CD4-positive, alpha-beta T cell (primary cell): Measurements from ENCODE around the gene DHRSX. TPM values are rescaled to one million over a fixed set of nuclear protein-coding genes. Genes with fewer than 3 reads are reported as not detected.

ENCODE experiments used
- ATAC-seq: fragments of 200-7000 bp; cut with Tn5 transposase; one replicate; pipeline ENCODE4 v1.10.0; 2022; ENCODE audit warnings: mild to moderate bottlenecking; ENCODE audit not compliant: poor library complexity
- CTCF ChIA-PET: fragments of 350-600 bp; sonication (Branson Sonifier 250); formaldehyde crosslinking; loops from one replicate; lab custom pipeline; 2021; ENCODE audit warnings: antibody characterized with exemption, inconsistent platforms; lab: Charles Lee
- POLR2A ChIA-PET: fragments of 350-600 bp; sonication (Branson Sonifier 250); formaldehyde crosslinking; loops from one replicate; lab custom pipeline; 2021; ENCODE audit warnings: antibody characterized with exemption, inconsistent platforms; lab: Charles Lee
- DNase-seq, 14 experiments: peaks; one replicate each; pipeline ENCODE4 v3.0.0-alpha.2; 2013 to 2020; ENCODE audit warnings: mixed read lengths in 2 of 14
- H3K27ac ChIP-seq, 2 donors: one replicate each; pipeline versions ENCODE4 v1.5.1 to v1.7.0; 2013; ENCODE audit warnings: low read length in 2 of 2, low read depth in 1 of 2, mild to moderate bottlenecking in 1 of 2
- H3K27me3 ChIP-seq, 2 experiments: 1 replicate in 1 of 2; 2 replicates in 1 of 2; pipeline versions ENCODE4 v1.6.1 to v1.7.0; 2013; ENCODE audit warnings: low read length in 2 of 2, control low read depth in 1 of 2, mild to moderate bottlenecking in 1 of 2, moderate library complexity in 1 of 2; ENCODE audit not compliant: insufficient read depth in 2 of 2, control insufficient read depth in 1 of 2
- H3K36me3 ChIP-seq: one replicate; pipeline ENCODE4 v1.6.1; 2013; ENCODE audit warnings: low read length, control low read depth; ENCODE audit not compliant: insufficient read depth
- H3K4me1 ChIP-seq: one replicate; pipeline ENCODE4 v1.6.1; 2013; ENCODE audit warnings: low read length, control low read depth; ENCODE audit not compliant: insufficient read depth
- H3K4me3 ChIP-seq: one replicate; pipeline ENCODE4 v1.5.1; 2013; ENCODE audit warnings: mild to moderate bottlenecking, low read length, moderate library complexity
- H3K9me3 ChIP-seq, 2 experiments: 1 replicate in 1 of 2; 2 replicates in 1 of 2; pipeline versions ENCODE4 v1.6.1 to v1.7.0; 2013; ENCODE audit warnings: low read length in 2 of 2, mild to moderate bottlenecking in 2 of 2, control low read depth in 1 of 2, moderate library complexity in 1 of 2; ENCODE audit not compliant: control insufficient read depth in 1 of 2, insufficient read depth in 1 of 2
- H3K27ac Mint-ChIP-seq: one replicate; pipeline ENCODE4 v1.8.0; 2020; ENCODE audit warnings: mixed read lengths
- H3K27me3 Mint-ChIP-seq: one replicate; pipeline ENCODE4 v1.8.0; 2021; ENCODE audit warnings: mixed read lengths
- H3K36me3 Mint-ChIP-seq: one replicate; pipeline ENCODE4 v1.8.0; 2021; ENCODE audit warnings: low read depth, mixed read lengths
- H3K4me1 Mint-ChIP-seq: one replicate; pipeline ENCODE4 v1.8.0; 2021; ENCODE audit warnings: low read depth, mixed read lengths
- H3K4me3 Mint-ChIP-seq: one replicate; pipeline ENCODE4 v1.8.0; 2020; ENCODE audit warnings: mild to moderate bottlenecking, mixed read lengths
- H3K9me3 Mint-ChIP-seq: one replicate; pipeline ENCODE4 v1.8.0; 2020; ENCODE audit warnings: mixed read lengths
- intact Hi-C, 2 experiments: fragments of 100-400 bp; cut with DNase I in 1 of 2; cut with micrococcal nuclease in 1 of 2; formaldehyde crosslinking; loops; one replicate each; pipeline versions ENCODE4 v1.15.1 to v1.9.0; 2023 to 2025; cut with DNase I, micrococcal nuclease
- total RNA-seq, 174 experiments: library from RNA in 2 of 174; stranded (reverse) in 2 of 174; gene quantifications; one replicate each; pipeline ENCODE4 v1.2.3 and lab custom pipeline; 2021 to 2026
- TF ChIP-seq, protein P1 (sequence below): fragments of 200-600 bp; IDR thresholded peaks from one replicate; pipeline ENCODE4 v1.8.0; 2022; ENCODE audit warnings: antibody characterized with exemption, mild to moderate bottlenecking

DHRSX gene
- total RNA-seq, 2 experiments from 2014 or later, result 12.1 to 13.9 TPM

DNA sequence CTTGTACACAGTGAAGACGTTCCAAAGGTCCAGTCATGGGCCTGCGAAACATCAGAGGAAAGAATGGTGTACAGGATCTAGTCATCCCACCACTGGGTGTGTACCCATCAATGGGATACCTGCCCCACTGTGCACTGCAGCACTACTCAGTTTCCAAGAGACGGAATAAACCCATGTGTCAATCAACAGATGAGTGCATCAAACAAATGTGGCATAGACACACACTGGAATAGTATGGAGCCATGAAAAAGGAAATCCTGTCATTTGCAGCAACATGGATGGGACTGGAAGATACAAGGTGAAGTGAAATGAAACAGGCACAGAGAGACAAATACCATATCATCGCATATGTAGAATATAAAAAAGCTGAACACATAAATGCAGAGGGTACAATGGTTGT lies 48.0 kb downstream of the DHRSX start:
- DNase-seq (no peak), ATAC-seq (no peak)
- Mint-ChIP-seq H3K27ac (no peak overlapping the region), H3K4me1 (peaks cover 11% of the 10 kb centered on the region), H3K27me3 (no peaks in the 10 kb centered on the region), H3K36me3 (peaks cover 23% of the 10 kb centered on the region), H3K9me3 (no peaks in the 10 kb centered on the region), H3K4me3 (no peak overlapping the region)
- intact Hi-C loops, result no loop called here
- no peaks in the 10 kb centered on the region for H3K4me1 ChIP-seq
- H3K4me3 ChIP-seq, result no peak overlapping the region
- no peaks in the 10 kb centered on the region for H3K27me3 ChIP-seq
- ChIA-PET CTCF (no interaction called here), POLR2A (no interaction called here)
- TF ChIP-seq, protein P1, sequence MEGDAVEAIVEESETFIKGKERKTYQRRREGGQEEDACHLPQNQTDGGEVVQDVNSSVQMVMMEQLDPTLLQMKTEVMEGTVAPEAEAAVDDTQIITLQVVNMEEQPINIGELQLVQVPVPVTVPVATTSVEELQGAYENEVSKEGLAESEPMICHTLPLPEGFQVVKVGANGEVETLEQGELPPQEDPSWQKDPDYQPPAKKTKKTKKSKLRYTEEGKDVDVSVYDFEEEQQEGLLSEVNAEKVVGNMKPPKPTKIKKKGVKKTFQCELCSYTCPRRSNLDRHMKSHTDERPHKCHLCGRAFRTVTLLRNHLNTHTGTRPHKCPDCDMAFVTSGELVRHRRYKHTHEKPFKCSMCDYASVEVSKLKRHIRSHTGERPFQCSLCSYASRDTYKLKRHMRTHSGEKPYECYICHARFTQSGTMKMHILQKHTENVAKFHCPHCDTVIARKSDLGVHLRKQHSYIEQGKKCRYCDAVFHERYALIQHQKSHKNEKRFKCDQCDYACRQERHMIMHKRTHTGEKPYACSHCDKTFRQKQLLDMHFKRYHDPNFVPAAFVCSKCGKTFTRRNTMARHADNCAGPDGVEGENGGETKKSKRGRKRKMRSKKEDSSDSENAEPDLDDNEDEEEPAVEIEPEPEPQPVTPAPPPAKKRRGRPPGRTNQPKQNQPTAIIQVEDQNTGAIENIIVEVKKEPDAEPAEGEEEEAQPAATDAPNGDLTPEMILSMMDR, result no peak
- peaks cover 3% of the 10 kb centered on the region for H3K36me3 ChIP-seq
- no peaks in the 10 kb centered on the region for H3K9me3 ChIP-seq
- no peak overlapping the region for H3K27ac ChIP-seq

DNA sequence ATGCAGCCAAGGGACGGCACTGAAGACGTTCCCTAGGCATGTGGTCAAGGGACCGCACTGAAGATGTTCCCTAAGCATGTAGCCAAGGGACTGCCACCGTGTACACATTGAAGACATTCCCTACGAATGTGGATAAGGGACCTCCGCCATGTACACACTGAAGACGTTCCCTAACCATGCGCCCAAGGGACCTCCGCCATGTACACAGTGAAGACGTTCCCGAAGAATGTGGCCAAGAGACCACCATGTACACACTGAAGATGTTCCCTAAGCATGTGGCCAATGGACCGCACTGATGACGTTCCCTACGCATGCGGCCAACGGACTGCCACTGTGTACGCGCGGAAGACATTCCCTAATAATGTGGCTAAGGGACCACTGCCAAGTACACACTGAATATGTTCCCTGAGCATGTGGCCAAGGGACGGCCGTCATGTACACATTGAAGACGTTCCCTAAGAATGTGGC lies 48.4 kb downstream of the DHRSX start:
- peaks cover 11% of the 10 kb centered on the region for H3K4me1 Mint-ChIP-seq
- Histone ChIP-seq H3K4me1 (no peaks in the 10 kb centered on the region), H3K4me3 (no peak overlapping the region), H3K9me3 (no peaks in the 10 kb centered on the region), H3K27ac (no peak overlapping the region), H3K36me3 (peaks cover 4% of the 10 kb centered on the region), H3K27me3 (no peaks in the 10 kb centered on the region)
- no peak for ATAC-seq
- no peak for DNase-seq
- no peaks in the 10 kb centered on the region for H3K9me3 Mint-ChIP-seq
- intact Hi-C loops, result no loop called here
- H3K27me3 Mint-ChIP-seq, result no peaks in the 10 kb centered on the region
- TF ChIP-seq, protein P1, result no peak
- peaks cover 25% of the 10 kb centered on the region for H3K36me3 Mint-ChIP-seq
- no peak overlapping the region for H3K4me3 Mint-ChIP-seq
- ChIA-PET CTCF (no interaction called here), POLR2A (no interaction called here)
- no peak overlapping the region for H3K27ac Mint-ChIP-seq

DNA sequence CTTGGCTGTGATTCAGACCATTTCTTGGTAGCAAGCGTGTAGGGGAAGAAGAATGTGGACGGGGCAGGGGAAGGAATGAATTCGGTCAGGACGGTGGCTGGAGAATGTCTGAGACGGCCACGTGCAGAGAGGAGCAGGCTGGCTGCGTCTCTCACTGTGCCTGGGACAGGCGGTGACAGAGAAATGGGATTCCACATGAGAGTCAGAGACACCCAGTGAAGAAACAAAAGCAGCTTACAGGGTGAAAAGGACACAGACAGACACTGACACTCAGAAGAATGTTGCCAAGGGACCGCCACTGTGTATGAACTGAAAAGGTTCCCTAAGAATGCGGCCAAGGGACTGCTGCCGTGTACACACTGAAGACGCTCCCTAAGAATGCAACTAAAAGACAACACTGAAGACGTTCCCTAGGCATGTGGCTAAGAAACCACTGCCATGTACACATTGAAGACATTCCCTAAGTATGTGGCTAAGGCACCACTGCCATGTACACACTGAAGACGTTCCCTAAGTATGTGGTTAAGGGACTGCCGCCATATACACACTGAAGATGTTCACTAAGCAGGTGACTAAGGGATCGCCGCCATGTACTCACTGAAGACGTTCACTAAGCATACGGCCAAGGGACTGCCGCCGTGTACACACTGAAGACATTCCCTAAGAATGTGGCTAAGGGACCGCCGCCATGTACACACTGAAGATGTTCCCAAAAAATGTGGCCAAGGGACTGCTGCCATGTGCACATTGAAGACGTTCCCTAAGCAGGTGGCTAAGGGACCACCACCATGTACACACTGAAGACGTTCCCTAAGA lies 49.1 kb downstream of the DHRSX start:
- H3K9me3 ChIP-seq, result no peaks in the 10 kb centered on the region
- H3K27me3 ChIP-seq, result no peaks in the 10 kb centered on the region
- no peak overlapping the region for H3K27ac ChIP-seq
- ChIA-PET POLR2A (no interaction called here), CTCF (no interaction called here)
- H3K4me3 Mint-ChIP-seq, result no peak overlapping the region
- H3K36me3 Mint-ChIP-seq, result peaks cover 30% of the 10 kb centered on the region
- no peak overlapping the region for H3K4me3 ChIP-seq
- H3K4me1 Mint-ChIP-seq, result peaks cover 10% of the 10 kb centered on the region
- H3K9me3 Mint-ChIP-seq, result no peaks in the 10 kb centered on the region
- DNase-seq (no peak), ATAC-seq (no peak)
- no peaks in the 10 kb centered on the region for H3K4me1 ChIP-seq
- no peak overlapping the region for H3K27ac Mint-ChIP-seq
- TF ChIP-seq, protein P1, result no peak
- no peaks in the 10 kb centered on the region for H3K27me3 Mint-ChIP-seq
- intact Hi-C loops, result no loop called here
- peaks cover 7% of the 10 kb centered on the region for H3K36me3 ChIP-seq
